PC-9 (cell line): ENCODE measurements around the gene CD72.

Experiments
- EZH2 ChIP-seq: fragments of 200-600 bp; sonication (generic); IDR thresholded peaks from 2 replicates; pipeline ENCODE4 v1.8.0; 2017; ENCODE audit warnings: antibody characterized with exemption, low read depth
- TF ChIP-seq, protein P1 (sequence below): fragments of 200-600 bp; sonication (generic); conservative IDR thresholded peaks from 2 replicates; pipeline ENCODE4 v1.6.1; 2017; ENCODE audit warnings: mixed run types, antibody characterized with exemption, mild to moderate bottlenecking, moderate library complexity

DNA sequence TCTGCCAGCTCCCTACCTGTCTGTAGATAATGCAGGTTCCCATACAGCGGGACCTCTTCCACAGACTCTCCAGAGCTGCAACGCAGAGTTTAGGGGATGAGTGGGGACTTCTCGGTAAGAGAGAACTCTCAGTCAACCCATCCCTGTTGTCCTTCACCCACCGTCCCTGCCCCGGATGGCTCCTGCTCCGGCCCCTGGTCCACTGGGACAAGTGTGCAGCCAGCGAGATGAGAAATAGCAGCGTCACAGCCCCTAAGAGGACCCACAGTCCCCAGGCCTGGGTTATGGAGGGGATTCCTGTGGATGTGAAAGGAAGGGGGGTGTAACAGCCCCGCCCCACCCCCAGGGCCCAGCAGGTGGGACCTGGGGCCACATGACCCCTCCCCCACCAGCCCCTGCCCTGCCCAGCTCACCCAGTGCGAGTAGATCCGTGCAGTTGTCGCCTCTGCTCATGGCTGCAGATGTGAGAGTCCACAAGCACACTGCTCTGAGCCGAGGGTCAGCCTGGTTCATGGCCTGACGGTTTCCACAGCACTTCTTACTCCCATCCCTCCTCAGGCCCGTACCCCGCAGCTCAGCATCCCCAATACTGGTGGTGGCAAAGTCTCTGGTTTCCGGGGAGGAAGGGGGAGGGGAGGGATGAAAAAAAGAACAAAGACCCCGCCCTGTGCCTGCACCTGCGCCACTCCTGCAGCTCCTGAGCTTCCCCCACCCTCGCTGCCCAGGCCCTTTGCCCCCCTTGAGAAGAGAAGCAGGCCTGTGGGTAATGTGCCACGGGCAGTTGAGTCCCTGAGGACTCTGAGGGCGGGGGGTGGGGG, 32.3 kb upstream of the CD72 start, which contains the start of gene SIT1:
- TF ChIP-seq EZH2, result no peak
- TF ChIP-seq, protein P1, sequence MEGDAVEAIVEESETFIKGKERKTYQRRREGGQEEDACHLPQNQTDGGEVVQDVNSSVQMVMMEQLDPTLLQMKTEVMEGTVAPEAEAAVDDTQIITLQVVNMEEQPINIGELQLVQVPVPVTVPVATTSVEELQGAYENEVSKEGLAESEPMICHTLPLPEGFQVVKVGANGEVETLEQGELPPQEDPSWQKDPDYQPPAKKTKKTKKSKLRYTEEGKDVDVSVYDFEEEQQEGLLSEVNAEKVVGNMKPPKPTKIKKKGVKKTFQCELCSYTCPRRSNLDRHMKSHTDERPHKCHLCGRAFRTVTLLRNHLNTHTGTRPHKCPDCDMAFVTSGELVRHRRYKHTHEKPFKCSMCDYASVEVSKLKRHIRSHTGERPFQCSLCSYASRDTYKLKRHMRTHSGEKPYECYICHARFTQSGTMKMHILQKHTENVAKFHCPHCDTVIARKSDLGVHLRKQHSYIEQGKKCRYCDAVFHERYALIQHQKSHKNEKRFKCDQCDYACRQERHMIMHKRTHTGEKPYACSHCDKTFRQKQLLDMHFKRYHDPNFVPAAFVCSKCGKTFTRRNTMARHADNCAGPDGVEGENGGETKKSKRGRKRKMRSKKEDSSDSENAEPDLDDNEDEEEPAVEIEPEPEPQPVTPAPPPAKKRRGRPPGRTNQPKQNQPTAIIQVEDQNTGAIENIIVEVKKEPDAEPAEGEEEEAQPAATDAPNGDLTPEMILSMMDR, result no peak
